Panc1 (cell line): ENCODE data around the gene PXDN. TPM values are rescaled to one million over a fixed set of nuclear protein-coding genes. Genes with fewer than 3 reads are reported as not detected.
"Not testable (repeated sequence)": the region's sequence is repeated elsewhere in the genome, so short reads cannot be mapped to it uniquely, and the experiment has no call there.

Experiments
- ATAC-seq: fragments of 200-7000 bp; cut with Tn5 transposase; 2 replicates; pipeline ENCODE4 v1.9.1; 2020; ENCODE audit warnings: mild to moderate bottlenecking, moderate library complexity
- BruUV-seq: library from RNA; stranded (reverse); fragments of 400-500 nt; replicated peaks from 2 replicates; lab custom pipeline; 2021; lab: Mats Ljungman, UMichigan
- CTCF ChIA-PET: fragments of 300-600 bp; sonication (Branson Sonifier 250); formaldehyde crosslinking; loops from one replicate; lab custom pipeline; 2022; ENCODE audit warnings: antibody characterized with exemption; lab: Charles Lee
- POLR2A ChIA-PET: fragments of 300-600 bp; sonication (Branson Sonifier 250); formaldehyde crosslinking; loops from one replicate; lab custom pipeline; 2022; ENCODE audit warnings: antibody characterized with exemption; lab: Charles Lee
- DNase-seq: peaks from one replicate; pipeline ENCODE4 v3.0.0-alpha.2; 2010; ENCODE audit warnings: low read depth, low spot score
- H3K27ac ChIP-seq: 2 replicates; pipeline ENCODE4 v1.5.1; 2011; ENCODE audit warnings: mild to moderate bottlenecking, low read length, inconsistent platforms
- H3K27me3 ChIP-seq: fragments of 200-500 bp; sonication (Bioruptor generic); 2 replicates; pipeline ENCODE4 v1.6.0; 2014; ENCODE audit warnings: low read length, inconsistent platforms; ENCODE audit not compliant: control insufficient read depth, insufficient read depth
- H3K36me3 ChIP-seq: fragments of 200-500 bp; sonication (Bioruptor generic); 2 replicates; pipeline ENCODE4 v1.5.1; 2014; ENCODE audit warnings: inconsistent platforms, mild to moderate bottlenecking, low read length, moderate library complexity; ENCODE audit not compliant: control insufficient read depth, insufficient read depth
- H3K4me1 ChIP-seq: 2 replicates; pipeline ENCODE4 v1.5.1; 2011; ENCODE audit warnings: inconsistent platforms, mild to moderate bottlenecking, low read length, moderate library complexity; ENCODE audit not compliant: control insufficient read depth, insufficient read depth
- H3K4me3 ChIP-seq, 2 experiments: 2 replicates each; pipeline ENCODE4 v1.5.1; 2011 to 2012; ENCODE audit warnings: low read depth in 2 of 2, low read length in 2 of 2, mild to moderate bottlenecking in 2 of 2, inconsistent platforms in 1 of 2, moderate library complexity in 1 of 2
- H3K9me3 ChIP-seq: fragments of 200-500 bp; sonication (Bioruptor generic); 2 replicates; pipeline ENCODE4 v1.5.1; 2014; ENCODE audit warnings: low read depth, mild to moderate bottlenecking, inconsistent platforms, low read length, moderate library complexity; ENCODE audit not compliant: control insufficient read depth, insufficient read depth
- CTCF ChIP-seq: fragments of 450-650 bp; IDR thresholded peaks from 2 replicates; pipeline ENCODE4 v1.5.1; 2017; ENCODE audit warnings: mild to moderate bottlenecking
- POLR2AphosphoS5 ChIP-seq: IDR thresholded peaks from 2 replicates; pipeline ENCODE4 v1.6.1; 2012; ENCODE audit warnings: mild to moderate bottlenecking, low read depth, low read length, moderate library complexity
- SIN3A ChIP-seq: IDR thresholded peaks from 2 replicates; pipeline ENCODE4 v1.6.1; 2012; ENCODE audit warnings: low read depth, mild to moderate bottlenecking, low read length, moderate library complexity, borderline replicate concordance; ENCODE audit not compliant: insufficient read depth
- TCF7L2 ChIP-seq: IDR thresholded peaks from 2 replicates; pipeline ENCODE4 v1.6.1; 2011; ENCODE audit warnings: mild to moderate bottlenecking, low read depth, low read length, inconsistent platforms
- in situ Hi-C: cut with HindIII; loops from 2 replicates; pipeline ENCODE4 v1.10.0; 2016; ENCODE audit warnings: low sequenced_read_pairs, low pct_unique_long_range_greater_than_20kb
- intact Hi-C: fragments of 100-400 bp; cut with micrococcal nuclease; formaldehyde crosslinking; loops from one replicate; pipeline ENCODE4 v1.10.0; 2022; ENCODE audit not compliant: unreplicated experiment
- total RNA-seq: library from RNA; stranded (reverse); gene quantifications from one replicate; pipeline ENCODE4 v1.2.1, GENCODE V29; 2021; ENCODE audit not compliant: unreplicated experiment
- TF ChIP-seq, protein P1 (sequence below), 2 experiments: IDR thresholded peaks; 2 replicates each; pipeline ENCODE4 v1.6.1; 2011 to 2012; ENCODE audit warnings: low read depth in 2 of 2, control low read depth in 1 of 2, low read length in 1 of 2, mild to moderate bottlenecking in 1 of 2, moderate library complexity in 1 of 2; ENCODE audit not compliant: insufficient read depth in 1 of 2

PXDN gene
- total RNA-seq, 1 experiment from 2014 or later: 2.5 TPM

DNA sequence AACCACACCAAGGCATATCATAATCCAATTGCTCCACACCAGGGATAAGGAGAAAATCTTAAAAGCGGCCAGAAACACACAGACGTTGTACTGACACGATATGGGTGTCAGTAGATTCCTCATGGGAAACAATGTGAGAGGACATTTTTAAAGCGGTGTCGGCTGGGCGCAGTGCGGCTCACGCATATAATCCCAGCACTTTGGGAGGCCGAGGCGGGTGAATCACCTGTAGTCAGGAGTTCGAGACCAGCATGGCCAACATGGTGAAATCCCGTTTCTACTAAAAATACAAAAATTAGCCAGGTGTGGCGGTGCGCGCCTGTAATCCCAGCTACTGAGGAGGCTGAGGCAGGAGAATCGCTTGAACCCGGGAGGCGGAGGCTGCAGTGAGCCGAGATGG, 11.0 kb downstream of the PXDN start:
- in situ Hi-C loops, H3K4me3 ChIP-seq, ATAC-seq, intact Hi-C loops, H3K9me3 ChIP-seq, H3K36me3 ChIP-seq, BruUV-seq, CTCF ChIA-PET, DNase-seq, POLR2A ChIA-PET, H3K27me3 ChIP-seq, H3K27ac ChIP-seq: not testable (repeated sequence)
- H3K4me1 ChIP-seq: peaks cover 35% of the 10 kb centered on the region

DNA sequence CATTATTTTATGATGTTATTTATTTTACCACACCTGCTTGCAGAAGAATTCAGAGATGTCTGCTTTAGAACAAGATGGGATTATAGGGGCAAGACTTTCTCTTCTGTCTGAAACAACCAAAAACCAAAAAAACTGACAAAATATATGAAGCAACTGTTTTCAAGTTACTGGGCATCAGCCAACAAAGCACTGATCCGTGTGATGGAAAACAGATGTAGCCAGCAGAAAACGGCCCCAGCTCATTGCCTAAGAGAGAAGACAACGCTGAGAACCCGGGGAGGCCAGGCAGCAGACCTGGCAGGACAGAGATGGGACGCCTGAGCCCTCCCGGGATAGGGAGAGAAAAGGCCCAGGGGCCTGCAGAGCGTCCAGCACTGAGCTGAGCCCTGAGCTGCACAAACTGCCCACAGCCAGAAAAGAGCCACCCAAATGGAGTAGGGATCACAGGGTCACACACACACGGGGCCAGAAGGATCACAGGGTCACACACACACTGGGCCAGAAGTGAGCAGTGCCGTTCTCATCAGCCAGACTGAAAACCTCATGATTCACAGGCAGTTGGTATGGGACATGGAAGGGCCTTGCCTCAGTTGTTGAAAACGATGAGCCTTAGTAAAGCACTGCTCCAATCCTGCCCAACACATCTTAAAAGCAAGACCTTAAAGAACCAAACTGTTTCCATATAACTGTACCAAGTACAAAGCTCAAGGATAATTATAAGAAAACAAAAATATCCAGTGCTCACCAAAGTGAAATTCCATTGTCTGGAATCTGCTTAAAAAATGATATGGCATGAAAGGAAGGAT, 12.1 kb downstream of the PXDN start:
- ChIA-PET POLR2A (interaction anchor here (0.6 kb wide), 1 partner anchor 150 kb away, joined by 3 read pairs; no protein-coding TSS in a partner anchor), CTCF (no interaction called here)
- Histone ChIP-seq H3K27ac (peak overlapping the region; percentile 90), H3K9me3 (no peaks in the 10 kb centered on the region; the same call in 1 of the 2 replicates), H3K36me3 (no peaks in the 10 kb centered on the region), H3K4me1 (peaks cover 43% of the 10 kb centered on the region), H3K4me3 (no peak overlapping the region), H3K27me3 (no peaks in the 10 kb centered on the region)
- ATAC-seq (no peak; the same call in 1 of the 2 replicates), DNase-seq (no peak)
- intact Hi-C loops (no loop called here), in situ Hi-C loops (no loop called here)
- BruUV-seq: no TSS peak
- TF ChIP-seq SIN3A (no peak), TCF7L2 (no peak), POLR2AphosphoS5 (no peak), CTCF (no peak)
- TF ChIP-seq, protein P1, sequence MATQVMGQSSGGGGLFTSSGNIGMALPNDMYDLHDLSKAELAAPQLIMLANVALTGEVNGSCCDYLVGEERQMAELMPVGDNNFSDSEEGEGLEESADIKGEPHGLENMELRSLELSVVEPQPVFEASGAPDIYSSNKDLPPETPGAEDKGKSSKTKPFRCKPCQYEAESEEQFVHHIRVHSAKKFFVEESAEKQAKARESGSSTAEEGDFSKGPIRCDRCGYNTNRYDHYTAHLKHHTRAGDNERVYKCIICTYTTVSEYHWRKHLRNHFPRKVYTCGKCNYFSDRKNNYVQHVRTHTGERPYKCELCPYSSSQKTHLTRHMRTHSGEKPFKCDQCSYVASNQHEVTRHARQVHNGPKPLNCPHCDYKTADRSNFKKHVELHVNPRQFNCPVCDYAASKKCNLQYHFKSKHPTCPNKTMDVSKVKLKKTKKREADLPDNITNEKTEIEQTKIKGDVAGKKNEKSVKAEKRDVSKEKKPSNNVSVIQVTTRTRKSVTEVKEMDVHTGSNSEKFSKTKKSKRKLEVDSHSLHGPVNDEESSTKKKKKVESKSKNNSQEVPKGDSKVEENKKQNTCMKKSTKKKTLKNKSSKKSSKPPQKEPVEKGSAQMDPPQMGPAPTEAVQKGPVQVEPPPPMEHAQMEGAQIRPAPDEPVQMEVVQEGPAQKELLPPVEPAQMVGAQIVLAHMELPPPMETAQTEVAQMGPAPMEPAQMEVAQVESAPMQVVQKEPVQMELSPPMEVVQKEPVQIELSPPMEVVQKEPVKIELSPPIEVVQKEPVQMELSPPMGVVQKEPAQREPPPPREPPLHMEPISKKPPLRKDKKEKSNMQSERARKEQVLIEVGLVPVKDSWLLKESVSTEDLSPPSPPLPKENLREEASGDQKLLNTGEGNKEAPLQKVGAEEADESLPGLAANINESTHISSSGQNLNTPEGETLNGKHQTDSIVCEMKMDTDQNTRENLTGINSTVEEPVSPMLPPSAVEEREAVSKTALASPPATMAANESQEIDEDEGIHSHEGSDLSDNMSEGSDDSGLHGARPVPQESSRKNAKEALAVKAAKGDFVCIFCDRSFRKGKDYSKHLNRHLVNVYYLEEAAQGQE (IDR thresholded peaks at IDR 0.05; ENCODE audit: insufficient read depth in 1 of 2, low read depth in 2 of 2, low read length in 1 of 2): no peak

GRCh38 chr2:1731447-1731962, 12.8 kb downstream of the PXDN start:
- in situ Hi-C loops: no loop called here
- POLR2A ChIA-PET: interaction anchor here (0.6 kb wide), 1 partner anchor 149 kb away, joined by 3 read pairs; no protein-coding TSS in a partner anchor

More at GRCh38 chr2:1731447-1731962, 12.8 kb downstream of the PXDN start:
- Histone ChIP-seq H3K27ac (peak overlapping the region; percentile 90), H3K4me3 (no peak overlapping the region), H3K36me3 (no peaks in the 10 kb centered on the region), H3K4me1 (peaks cover 48% of the 10 kb centered on the region), H3K27me3 (no peaks in the 10 kb centered on the region), H3K9me3 (no peaks in the 10 kb centered on the region; the same call in 1 of the 2 replicates)
- DNase-seq (no peak), ATAC-seq (no peak)
- no TSS peak for BruUV-seq
- intact Hi-C loops: no loop called here
- TF ChIP-seq SIN3A (no peak), CTCF (no peak), TCF7L2 (no peak), POLR2AphosphoS5 (no peak)
- TF ChIP-seq, protein P1 (IDR thresholded peaks at IDR 0.05; ENCODE audit: insufficient read depth in 1 of 2, low read depth in 2 of 2, low read length in 1 of 2): no peak
- CTCF ChIA-PET: interaction anchor here (0.8 kb wide), 1 partner anchor 50 kb away, joined by 3 read pairs; no protein-coding TSS in a partner anchor
